DND-41 (cell line): ENCODE results near the gene PTPRD.

ENCODE experiments used
- ATAC-seq: fragments of 200-7000 bp; cut with Tn5 transposase; 3 replicates; pipeline ENCODE4 v1.9.1; 2021; ENCODE audit warnings: low read depth; ENCODE audit not compliant: insufficient read depth
- DNase-seq: peaks from one replicate; pipeline ENCODE4 v3.0.0-alpha.2; 2020
- H2AFZ ChIP-seq: 2 replicates; pipeline ENCODE4 v1.6.0; 2012; ENCODE audit warnings: low read depth, low read length
- H3K27ac ChIP-seq: 2 replicates; pipeline ENCODE4 v1.5.1; 2012; ENCODE audit warnings: low read length, inconsistent platforms
- H3K27me3 ChIP-seq: fragments of 200-600 bp; sonication (generic); 2 replicates; pipeline ENCODE4 v1.6.0; 2012; ENCODE audit warnings: low read length, mild to moderate bottlenecking, inconsistent platforms; ENCODE audit not compliant: insufficient read depth, poor library complexity
- H3K36me3 ChIP-seq: 2 replicates; pipeline ENCODE4 v1.5.1; 2012; ENCODE audit warnings: low read length, inconsistent platforms; ENCODE audit not compliant: insufficient read depth
- H3K4me1 ChIP-seq: 2 replicates; pipeline ENCODE4 v1.5.1; 2012; ENCODE audit warnings: mild to moderate bottlenecking, low read length; ENCODE audit not compliant: insufficient read depth
- H3K4me2 ChIP-seq: 2 replicates; pipeline ENCODE4 v1.6.0; 2012; ENCODE audit warnings: mild to moderate bottlenecking, moderate library complexity, low read length, inconsistent platforms; ENCODE audit not compliant: insufficient read depth
- H3K4me3 ChIP-seq, 2 experiments: fragments of 200-600 bp in 1 of 2; shearing (Covaris generic) in 1 of 2; 2 replicates each; pipeline ENCODE4 v1.5.1; 2012 to 2016; ENCODE audit warnings: inconsistent platforms in 2 of 2, low read length in 2 of 2, mild to moderate bottlenecking in 2 of 2, low read depth in 1 of 2, moderate library complexity in 1 of 2
- H3K79me2 ChIP-seq: 2 replicates; pipeline ENCODE4 v1.6.0; 2012; ENCODE audit warnings: low read length, inconsistent platforms; ENCODE audit not compliant: insufficient read depth
- H3K9ac ChIP-seq: 2 replicates; pipeline ENCODE4 v1.6.0; 2012; ENCODE audit warnings: low read depth, mild to moderate bottlenecking, inconsistent platforms, low read length, moderate library complexity
- H3K9me3 ChIP-seq: 2 replicates; pipeline ENCODE4 v1.5.1; 2012; ENCODE audit warnings: low read length, moderate library complexity, mild to moderate bottlenecking, inconsistent platforms; ENCODE audit not compliant: insufficient read depth, severe bottlenecking
- H4K20me1 ChIP-seq: 2 replicates; pipeline ENCODE4 v1.6.0; 2012; ENCODE audit warnings: low read length; ENCODE audit not compliant: insufficient read depth
- EZH2 ChIP-seq: IDR thresholded peaks from 3 replicates; pipeline ENCODE4 v1.6.1; 2012; ENCODE audit warnings: borderline replicate concordance, low read depth, mild to moderate bottlenecking, moderate library complexity, low read length, inconsistent platforms; ENCODE audit not compliant: severe bottlenecking
- TF ChIP-seq, protein P1 (sequence below): IDR thresholded peaks from 2 replicates; pipeline ENCODE4 v1.5.1; 2012; ENCODE audit warnings: borderline replicate concordance, low read length, moderate library complexity, mild to moderate bottlenecking; ENCODE audit not compliant: poor library complexity, severe bottlenecking; ENCODE audit errors: extremely low read depth

PTPRD gene

DNA sequence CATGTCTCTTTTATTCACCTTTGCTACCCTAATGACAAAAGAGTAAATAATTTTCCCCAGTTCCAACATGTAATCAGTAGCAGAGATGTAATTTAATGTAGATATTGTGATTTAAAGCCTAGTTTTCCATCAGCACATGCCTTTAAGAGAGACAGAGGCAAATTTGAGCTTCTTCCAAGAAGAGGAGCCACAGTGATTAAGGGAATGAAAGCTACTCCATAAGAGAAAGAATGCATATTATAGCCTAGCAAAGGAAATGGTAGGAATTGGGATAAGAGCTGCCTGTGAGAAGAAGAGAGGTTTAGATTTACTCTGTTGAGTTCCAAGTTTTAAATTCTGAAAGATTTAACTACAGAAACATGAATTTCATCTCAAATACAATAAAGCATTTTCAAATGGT is 2222.2 kb downstream of the PTPRD start:
- no peak overlapping the region for H3K27ac ChIP-seq
- no peaks in the 10 kb centered on the region for H4K20me1 ChIP-seq
- H3K9ac ChIP-seq, result no peak overlapping the region
- no peak for DNase-seq
- TF ChIP-seq, protein P1, sequence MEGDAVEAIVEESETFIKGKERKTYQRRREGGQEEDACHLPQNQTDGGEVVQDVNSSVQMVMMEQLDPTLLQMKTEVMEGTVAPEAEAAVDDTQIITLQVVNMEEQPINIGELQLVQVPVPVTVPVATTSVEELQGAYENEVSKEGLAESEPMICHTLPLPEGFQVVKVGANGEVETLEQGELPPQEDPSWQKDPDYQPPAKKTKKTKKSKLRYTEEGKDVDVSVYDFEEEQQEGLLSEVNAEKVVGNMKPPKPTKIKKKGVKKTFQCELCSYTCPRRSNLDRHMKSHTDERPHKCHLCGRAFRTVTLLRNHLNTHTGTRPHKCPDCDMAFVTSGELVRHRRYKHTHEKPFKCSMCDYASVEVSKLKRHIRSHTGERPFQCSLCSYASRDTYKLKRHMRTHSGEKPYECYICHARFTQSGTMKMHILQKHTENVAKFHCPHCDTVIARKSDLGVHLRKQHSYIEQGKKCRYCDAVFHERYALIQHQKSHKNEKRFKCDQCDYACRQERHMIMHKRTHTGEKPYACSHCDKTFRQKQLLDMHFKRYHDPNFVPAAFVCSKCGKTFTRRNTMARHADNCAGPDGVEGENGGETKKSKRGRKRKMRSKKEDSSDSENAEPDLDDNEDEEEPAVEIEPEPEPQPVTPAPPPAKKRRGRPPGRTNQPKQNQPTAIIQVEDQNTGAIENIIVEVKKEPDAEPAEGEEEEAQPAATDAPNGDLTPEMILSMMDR, result no peak
- no peak for TF ChIP-seq EZH2
- H3K36me3 ChIP-seq, result no peaks in the 10 kb centered on the region
- no peak for ATAC-seq
- H3K4me2 ChIP-seq, result no peak overlapping the region
- peaks cover 11% of the 10 kb centered on the region for H3K4me1 ChIP-seq
- no peaks in the 10 kb centered on the region for H3K9me3 ChIP-seq
- H2AFZ ChIP-seq, result no peak overlapping the region
- H3K4me3 ChIP-seq, result no peak overlapping the region
- no peaks in the 10 kb centered on the region for H3K79me2 ChIP-seq
- H3K27me3 ChIP-seq, result no peaks in the 10 kb centered on the region

DNA sequence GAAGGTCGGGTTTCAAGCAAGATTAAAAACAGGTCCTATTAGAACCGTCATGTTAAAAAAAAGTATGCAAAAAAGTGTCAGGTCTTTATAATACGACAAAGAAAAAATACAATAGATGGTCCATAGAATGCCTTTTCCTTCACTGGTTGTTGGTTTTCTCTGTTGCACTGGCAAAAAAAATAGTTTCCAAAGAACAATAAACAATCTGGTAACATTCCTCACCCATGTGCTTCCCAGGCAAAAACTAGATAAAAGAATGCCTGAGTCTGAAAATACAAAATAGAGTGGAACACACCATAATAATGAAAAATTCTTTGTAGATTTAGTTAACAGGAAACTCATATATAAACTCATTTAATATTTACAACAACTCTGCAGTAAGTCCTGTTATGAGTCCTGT is 2223.3 kb downstream of the PTPRD start:
- no peaks in the 10 kb centered on the region for H3K36me3 ChIP-seq
- no peak overlapping the region for H2AFZ ChIP-seq
- no peak overlapping the region for H3K27ac ChIP-seq
- H3K9me3 ChIP-seq, result no peaks in the 10 kb centered on the region
- H3K9ac ChIP-seq, result no peak overlapping the region
- H3K79me2 ChIP-seq, result no peaks in the 10 kb centered on the region
- TF ChIP-seq, protein P1, result no peak
- no peak for TF ChIP-seq EZH2
- H3K4me1 ChIP-seq, result peaks cover 11% of the 10 kb centered on the region
- no peak overlapping the region for H3K4me2 ChIP-seq
- H3K4me3 ChIP-seq, result no peak overlapping the region
- no peaks in the 10 kb centered on the region for H3K27me3 ChIP-seq
- no peak for DNase-seq
- no peaks in the 10 kb centered on the region for H4K20me1 ChIP-seq
- no peak for ATAC-seq

DNA sequence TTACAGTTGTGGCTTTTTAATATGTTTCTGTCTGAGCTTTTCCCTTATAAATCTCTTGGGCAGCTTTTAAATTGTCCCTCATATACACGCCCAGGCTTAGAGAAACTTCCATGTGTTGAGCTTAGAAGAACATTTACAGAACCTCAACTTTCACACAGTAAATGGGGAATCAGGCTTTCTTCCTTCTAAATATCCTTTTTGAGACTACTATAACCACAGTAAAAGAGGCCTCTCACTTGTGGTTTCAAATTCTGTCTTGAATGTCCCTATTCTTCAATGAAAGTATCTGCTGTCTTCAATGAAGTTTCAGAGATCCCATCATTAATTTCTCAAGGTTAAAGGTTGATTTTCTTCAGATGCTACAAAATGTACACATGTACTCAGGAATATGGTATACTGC is 2224.7 kb downstream of the PTPRD start:
- no peaks in the 10 kb centered on the region for H3K9me3 ChIP-seq
- no peak overlapping the region for H3K4me2 ChIP-seq
- no peak overlapping the region for H3K4me3 ChIP-seq
- no peaks in the 10 kb centered on the region for H3K27me3 ChIP-seq
- no peak for TF ChIP-seq EZH2
- TF ChIP-seq, protein P1, result no peak
- ATAC-seq, result peak; percentile 62; the same call in 2 of the 3 replicates
- no peaks in the 10 kb centered on the region for H3K79me2 ChIP-seq
- no peak overlapping the region for H2AFZ ChIP-seq
- peaks cover 11% of the 10 kb centered on the region for H3K4me1 ChIP-seq
- no peaks in the 10 kb centered on the region for H4K20me1 ChIP-seq
- no peak for DNase-seq
- no peak overlapping the region for H3K27ac ChIP-seq
- no peak overlapping the region for H3K9ac ChIP-seq
- H3K36me3 ChIP-seq, result no peaks in the 10 kb centered on the region

DNA sequence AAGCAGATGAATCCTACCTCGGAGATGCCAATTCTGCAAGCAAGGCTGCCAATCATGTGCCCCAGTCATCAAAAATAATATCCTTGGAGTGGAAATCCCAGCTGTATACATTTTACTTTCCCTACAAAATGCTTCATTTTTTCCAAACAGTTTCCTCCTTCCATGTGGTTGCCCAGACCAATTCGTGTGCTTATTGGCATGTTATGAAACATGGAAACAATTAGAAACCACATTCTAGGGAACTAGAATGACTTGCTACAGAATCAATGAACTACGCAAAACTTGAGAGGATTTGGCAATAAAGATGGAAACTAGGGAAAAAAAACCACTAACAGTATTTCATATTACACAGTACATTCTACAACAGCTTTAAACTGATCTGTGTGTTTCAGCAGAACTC is 2228.7 kb downstream of the PTPRD start:
- Histone ChIP-seq H3K27ac (no peak overlapping the region), H3K4me1 (peaks cover 11% of the 10 kb centered on the region), H3K27me3 (no peaks in the 10 kb centered on the region), H3K36me3 (no peaks in the 10 kb centered on the region), H4K20me1 (no peaks in the 10 kb centered on the region), H3K9me3 (no peaks in the 10 kb centered on the region), H3K4me2 (no peak overlapping the region), H3K79me2 (no peaks in the 10 kb centered on the region), H3K4me3 (no peak overlapping the region), H3K9ac (no peak overlapping the region), H2AFZ (no peak overlapping the region)
- DNase-seq (no peak), ATAC-seq (no peak)
- no peak for TF ChIP-seq EZH2
- TF ChIP-seq, protein P1, result no peak
